GDM1 (cell line): ENCODE results near the gene JPT2.

Source experiments
- DNase-seq: peaks from one replicate; lab custom pipeline; 2025; lab: John Stamatoyannopoulos, UW

JPT2 gene

GRCh38 chr16:1653023-1653422 lies 25.1 kb upstream of the JPT2 start:
- no peak for DNase-seq

- no peak for DNase-seq
Measured at GRCh38 chr16:1654505-1655268, 23.4 kb upstream of the JPT2 start.

- no peak for DNase-seq
Measured at GRCh38 chr16:1655269-1655807, 22.7 kb upstream of the JPT2 start.

GRCh38 chr16:1655909-1656807 lies 21.9 kb upstream of the JPT2 start:
- no peak for DNase-seq

- no peak for DNase-seq
Measured at GRCh38 chr16:1656808-1657617, 21.1 kb upstream of the JPT2 start.

- no peak for DNase-seq
Measured at GRCh38 chr16:1657841-1658240, 20.2 kb upstream of the JPT2 start.

GRCh38 chr16:1659031-1659430 lies 19.0 kb upstream of the JPT2 start:
- DNase-seq: no peak

GRCh38 chr16:1661826-1662225 lies 16.3 kb upstream of the JPT2 start:
- DNase-seq: no peak

- DNase-seq: no peak
Measured at GRCh38 chr16:1662543-1662942, 15.5 kb upstream of the JPT2 start.

GRCh38 chr16:1665829-1666228 lies 12.2 kb upstream of the JPT2 start:
- DNase-seq: no peak

GRCh38 chr16:1666316-1666715 lies 11.8 kb upstream of the JPT2 start:
- no peak for DNase-seq

GRCh38 chr16:1667271-1667670 lies 10.8 kb upstream of the JPT2 start:
- no peak for DNase-seq

- DNase-seq: no peak
Measured at GRCh38 chr16:1667916-1668315, 10.2 kb upstream of the JPT2 start.

GRCh38 chr16:1668612-1669319 lies 9.3 kb upstream of the JPT2 start:
- DNase-seq: no peak

- DNase-seq: no peak
Measured at GRCh38 chr16:1669698-1670097, 8.4 kb upstream of the JPT2 start.

- no peak for DNase-seq
Measured at GRCh38 chr16:1670371-1670770, 7.7 kb upstream of the JPT2 start.

- DNase-seq: no peak
Measured at GRCh38 chr16:1670866-1671265, 7.2 kb upstream of the JPT2 start.

GRCh38 chr16:1673424-1674151 lies 4.5 kb upstream of the JPT2 start:
- no peak for DNase-seq

- no peak for DNase-seq
Measured at GRCh38 chr16:1674306-1674705, 3.8 kb upstream of the JPT2 start.

GRCh38 chr16:1674751-1675664 lies 3.1 kb upstream of the JPT2 start:
- DNase-seq: no peak
